Coronary artery (tissue), 2 donors: ENCODE measurements around the gene DIAPH2.

ENCODE experiments used
- DNase-seq: peaks from one replicate; pipeline ENCODE4 v3.0.0-alpha.2; 2017; ENCODE audit warnings: low spot score
- H3K27ac ChIP-seq, 2 donors: fragments of 200-600 bp; sonication (generic); one replicate each; pipeline ENCODE4 v1.5.1; 2016 to 2019
- H3K4me3 ChIP-seq: fragments of 200-600 bp; sonication (generic); 2 replicates; pipeline ENCODE4 v1.5.1; 2016; ENCODE audit warnings: mild to moderate bottlenecking, moderate library complexity
- TF ChIP-seq, protein P1 (sequence below): fragments of 200-600 bp; sonication (generic); IDR thresholded peaks from one replicate; pipeline ENCODE4 v1.5.1; 2019; ENCODE audit warnings: antibody characterized with exemption

Gene DIAPH2

DNA sequence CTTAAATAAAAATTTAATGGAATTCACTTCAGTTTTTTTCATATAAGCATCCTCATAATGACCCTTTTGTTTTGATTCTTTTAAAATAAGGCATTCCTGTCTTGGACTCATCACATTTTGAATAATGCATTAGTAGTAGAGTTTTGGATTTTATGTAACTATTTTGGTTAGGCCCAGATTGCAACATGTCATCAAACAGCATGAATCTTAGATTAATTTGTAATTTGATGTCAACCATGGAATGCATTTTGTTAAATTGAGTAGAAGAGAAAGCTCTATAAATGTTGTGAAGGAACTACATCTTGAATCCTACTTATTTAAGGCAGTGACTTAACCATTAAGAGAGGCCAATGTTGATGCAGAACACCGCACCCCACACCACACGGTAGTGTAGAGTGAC is 3.1 kb downstream of the DIAPH2 start:
- Histone ChIP-seq H3K4me3 (no peak overlapping the region), H3K27ac (no peak overlapping the region)
- TF ChIP-seq, protein P1, sequence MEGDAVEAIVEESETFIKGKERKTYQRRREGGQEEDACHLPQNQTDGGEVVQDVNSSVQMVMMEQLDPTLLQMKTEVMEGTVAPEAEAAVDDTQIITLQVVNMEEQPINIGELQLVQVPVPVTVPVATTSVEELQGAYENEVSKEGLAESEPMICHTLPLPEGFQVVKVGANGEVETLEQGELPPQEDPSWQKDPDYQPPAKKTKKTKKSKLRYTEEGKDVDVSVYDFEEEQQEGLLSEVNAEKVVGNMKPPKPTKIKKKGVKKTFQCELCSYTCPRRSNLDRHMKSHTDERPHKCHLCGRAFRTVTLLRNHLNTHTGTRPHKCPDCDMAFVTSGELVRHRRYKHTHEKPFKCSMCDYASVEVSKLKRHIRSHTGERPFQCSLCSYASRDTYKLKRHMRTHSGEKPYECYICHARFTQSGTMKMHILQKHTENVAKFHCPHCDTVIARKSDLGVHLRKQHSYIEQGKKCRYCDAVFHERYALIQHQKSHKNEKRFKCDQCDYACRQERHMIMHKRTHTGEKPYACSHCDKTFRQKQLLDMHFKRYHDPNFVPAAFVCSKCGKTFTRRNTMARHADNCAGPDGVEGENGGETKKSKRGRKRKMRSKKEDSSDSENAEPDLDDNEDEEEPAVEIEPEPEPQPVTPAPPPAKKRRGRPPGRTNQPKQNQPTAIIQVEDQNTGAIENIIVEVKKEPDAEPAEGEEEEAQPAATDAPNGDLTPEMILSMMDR: no peak
- DNase-seq: no peak

DNA sequence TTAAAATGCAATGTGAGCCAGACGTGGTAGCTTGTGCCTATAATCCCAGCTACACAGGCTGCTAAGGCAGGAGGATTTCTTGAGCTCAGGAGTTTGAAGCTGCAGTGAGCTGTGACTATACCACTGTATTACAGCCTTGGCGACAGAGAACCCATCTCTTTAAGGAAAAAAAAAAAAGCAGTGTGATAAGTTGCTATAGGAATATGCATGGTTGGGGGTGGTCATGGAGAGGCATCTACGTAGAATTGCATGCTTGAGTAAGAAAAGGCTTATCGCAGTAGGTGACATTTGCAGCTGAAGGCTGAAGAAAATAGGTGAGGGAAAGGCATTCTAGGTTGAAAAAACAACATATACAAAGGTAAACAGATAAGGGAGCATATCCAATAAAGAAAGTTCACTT is 4.1 kb downstream of the DIAPH2 start:
- TF ChIP-seq, protein P1: no peak
- no peak overlapping the region for H3K4me3 ChIP-seq
- no peak for DNase-seq
- no peak overlapping the region for H3K27ac ChIP-seq

DNA sequence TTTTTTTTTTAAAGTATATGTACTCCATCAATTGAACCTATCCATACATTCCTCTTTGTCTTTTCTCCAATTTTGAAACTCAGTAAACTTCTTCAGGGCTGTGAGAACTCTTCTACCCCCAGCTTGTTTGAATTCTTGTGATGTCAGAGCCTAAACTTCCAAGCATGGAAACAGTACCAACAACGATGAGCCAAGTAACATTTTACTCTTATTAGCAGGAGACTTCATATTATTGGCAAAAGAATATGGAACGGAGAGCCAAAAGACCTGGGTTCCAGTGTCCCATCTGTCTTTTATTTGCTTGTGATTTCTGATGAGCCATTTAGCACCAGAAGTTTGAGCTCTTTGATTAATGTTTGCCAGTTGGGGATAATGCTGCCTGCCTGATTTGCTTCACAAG is 5.3 kb downstream of the DIAPH2 start:
- TF ChIP-seq, protein P1: no peak
- H3K4me3 ChIP-seq: no peak overlapping the region
- DNase-seq: no peak
- H3K27ac ChIP-seq: no peak overlapping the region

DNA sequence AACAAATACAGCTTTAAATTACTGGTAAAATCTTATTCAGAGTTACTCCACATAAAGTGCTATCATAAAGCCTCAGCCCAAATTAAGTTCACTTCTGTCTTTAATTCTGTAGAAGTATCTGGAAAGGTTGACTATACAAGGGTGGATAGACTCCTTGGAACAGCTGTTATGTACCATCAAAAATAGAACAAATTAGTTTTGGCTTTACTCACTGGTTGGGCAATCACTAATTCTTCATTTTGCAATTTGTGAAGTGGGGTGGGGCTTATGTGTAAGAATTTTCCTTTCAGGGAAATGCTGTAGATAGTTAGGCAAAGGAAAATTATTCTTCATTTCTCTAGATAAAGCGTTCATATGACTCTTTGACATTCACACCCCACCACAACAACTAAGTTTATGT is 7.8 kb downstream of the DIAPH2 start:
- peak overlapping the region in 1 of 2 donors; percentile 45 for H3K27ac ChIP-seq
- TF ChIP-seq, protein P1: no peak
- DNase-seq: no peak
- no peak overlapping the region for H3K4me3 ChIP-seq

DNA sequence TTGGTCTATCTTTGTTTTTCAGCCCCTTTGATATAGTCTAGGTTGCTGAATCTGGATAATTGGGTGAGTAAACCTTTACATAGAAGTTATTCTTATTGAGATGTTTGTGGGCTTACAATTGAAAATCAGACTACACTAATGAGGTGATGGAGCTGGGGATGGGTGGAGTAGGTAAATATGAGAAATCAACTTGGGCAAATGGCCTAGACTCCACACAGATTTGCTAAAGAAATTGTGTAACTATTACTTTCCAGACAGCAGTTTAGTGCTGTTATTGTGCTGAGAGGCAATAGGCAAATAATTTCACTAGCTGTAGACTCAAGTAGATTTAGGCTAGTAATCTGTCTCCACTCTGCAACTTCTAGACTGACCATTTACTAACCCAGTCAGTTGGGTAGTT is 8.2 kb downstream of the DIAPH2 start:
- Histone ChIP-seq H3K27ac (peak overlapping the region in 1 of 2 donors; percentile 45), H3K4me3 (no peak overlapping the region)
- no peak for DNase-seq
- TF ChIP-seq, protein P1: no peak

DNA sequence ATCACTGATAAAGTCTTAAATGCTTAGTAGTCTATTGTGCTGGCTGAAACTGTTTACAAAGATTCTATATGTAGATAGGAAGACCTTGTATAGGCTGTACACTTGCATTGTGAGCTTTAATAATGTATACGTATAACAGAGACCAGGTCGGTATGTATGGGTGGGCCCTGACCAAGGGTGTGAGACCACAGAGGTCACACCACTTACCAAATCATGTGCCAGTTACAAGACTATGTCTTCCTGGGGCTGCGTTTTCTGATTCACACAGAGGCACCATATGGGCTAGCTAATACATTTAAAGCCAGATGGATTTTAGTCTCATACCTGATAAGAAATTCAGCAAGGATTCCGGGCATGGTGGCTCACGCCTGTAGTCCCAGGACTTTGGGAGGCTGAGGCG is 8.8 kb downstream of the DIAPH2 start:
- Histone ChIP-seq H3K4me3 (no peak overlapping the region), H3K27ac (peak overlapping the region in 1 of 2 donors; percentile 45)
- DNase-seq: no peak
- TF ChIP-seq, protein P1: no peak

DNA sequence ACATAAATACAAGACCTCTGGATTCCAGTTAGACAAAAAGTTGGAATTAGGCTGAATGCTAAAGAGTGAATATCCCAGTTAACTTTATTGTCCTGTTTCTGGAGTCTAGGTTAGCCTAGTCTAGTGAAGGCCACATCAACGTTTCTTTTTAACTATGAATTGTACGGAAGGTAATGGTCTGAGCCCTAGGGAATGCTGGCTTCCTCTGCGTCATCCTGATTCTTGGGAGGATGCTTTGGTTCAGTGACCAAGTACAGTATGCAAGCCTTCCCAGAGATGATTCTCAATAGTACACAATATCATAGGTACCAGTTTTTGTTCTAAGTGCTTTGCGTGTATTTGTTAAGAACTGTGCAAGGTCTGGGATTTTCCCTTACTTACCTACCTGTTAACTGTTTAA is 11.8 kb downstream of the DIAPH2 start:
- Histone ChIP-seq H3K27ac (no peak overlapping the region), H3K4me3 (no peak overlapping the region)
- TF ChIP-seq, protein P1: no peak
- no peak for DNase-seq
